GM12872 (cell line): Measurements from ENCODE around the gene ARPC1B.
A peak's percentile ranks its signal among the peaks of the same experiment; 100 is the strongest.

ENCODE experiments used
- CTCF ChIP-seq: IDR thresholded peaks from 3 replicates; pipeline ENCODE4 v1.5.1; 2011; ENCODE audit warnings: low read depth, mild to moderate bottlenecking, low read length, moderate library complexity; ENCODE audit not compliant: insufficient read depth

Gene ARPC1B

GRCh38 chr7:99374111-99375064 lies at the start of gene ARPC1B:
ARPC1B (plus strand) TSS chr7:99374730; CDS start chr7:99385715, 10,985 bp downstream.
- TF ChIP-seq CTCF, result no peak

- no peak for TF ChIP-seq CTCF
Observed at GRCh38 chr7:99325001-99325493, 49.5 kb upstream of the ARPC1B start.

GRCh38 chr7:99325592-99326407 lies 48.7 kb upstream of the ARPC1B start, which contains the start of gene ARPC1A:
ARPC1A (plus strand) TSS chr7:99325898; CDS start chr7:99333354, 7,456 bp downstream.
- 0 out of 3 replicates have a peak, but pooled peaks have one; percentile 11 for TF ChIP-seq CTCF

GRCh38 chr7:99326408-99326782 lies 48.1 kb upstream of the ARPC1B start:
- no peak for TF ChIP-seq CTCF

- TF ChIP-seq CTCF, result no peak
Observed at GRCh38 chr7:99331002-99331401, 43.5 kb upstream of the ARPC1B start.

GRCh38 chr7:99339595-99339994 lies 34.9 kb upstream of the ARPC1B start:
- no peak for TF ChIP-seq CTCF

GRCh38 chr7:99340659-99341058 lies 33.9 kb upstream of the ARPC1B start:
- TF ChIP-seq CTCF, result no peak
